H1 (cell line): Measurements from ENCODE around the gene TAF7L. TPM values are rescaled to one million over a fixed set of nuclear protein-coding genes. Genes with fewer than 3 reads are reported as not detected.

Experiments
- CTCF ChIA-PET: fragments of 300-600 bp; sonication (Branson Sonifier 250); formaldehyde crosslinking; loops from one replicate; lab custom pipeline; 2021; ENCODE audit not compliant: partially characterized antibody; lab: Charles Lee
- POLR2A ChIA-PET: fragments of 300-600 bp; sonication (Branson Sonifier 250); formaldehyde crosslinking; loops from one replicate; lab custom pipeline; 2021; ENCODE audit warnings: inconsistent platforms; ENCODE audit not compliant: partially characterized antibody; lab: Charles Lee
- DNase-seq, 2 experiments: peaks; one replicate each; pipeline versions ENCODE4 v3.0.0 to v3.0.0-alpha.2; 2010 to 2022; ENCODE audit warnings: low spot score in 2 of 2, low read depth in 1 of 2, mixed read lengths in 1 of 2
- FAIRE-seq: peaks from 2 replicates; lab custom pipeline; 2011; peaks lifted over from hg19 to GRCh38; lab: Jason Lieb, UNC
- H2AFZ ChIP-seq: 2 replicates; pipeline ENCODE4 v1.8.1; 2012; ENCODE audit warnings: low read length, inconsistent platforms
- H2AK5ac ChIP-seq: 2 replicates; pipeline ENCODE4 v1.6.1; 2013; ENCODE audit warnings: low read depth, low read length
- H2BK120ac ChIP-seq: replicated peaks from 2 replicates; pipeline ENCODE3; 2013; ENCODE audit warnings: low read depth, low read length, inconsistent platforms
- H2BK12ac ChIP-seq: 2 replicates; pipeline ENCODE4 v1.6.1; 2013; ENCODE audit warnings: low read depth, low read length
- H2BK15ac ChIP-seq: 2 replicates; pipeline ENCODE4 v1.6.1; 2013; ENCODE audit warnings: low read length
- H2BK20ac ChIP-seq: 2 replicates; pipeline ENCODE4 v1.6.1; 2013; ENCODE audit warnings: low read length
- H2BK5ac ChIP-seq: 2 replicates; pipeline ENCODE4 v1.6.1; 2013; ENCODE audit warnings: low read depth, low read length
- H3K14ac ChIP-seq: 2 replicates; pipeline ENCODE4 v1.6.1; 2013; ENCODE audit warnings: inconsistent platforms; ENCODE audit not compliant: insufficient read length
- H3K18ac ChIP-seq: 2 replicates; pipeline ENCODE4 v1.6.1; 2013; ENCODE audit warnings: low read length; ENCODE audit errors: extremely low read depth
- H3K23ac ChIP-seq: 2 replicates; pipeline ENCODE4 v1.6.1; 2013; ENCODE audit warnings: inconsistent platforms; ENCODE audit not compliant: insufficient read length
- H3K23me2 ChIP-seq: 2 replicates; pipeline ENCODE4 v1.6.1; 2013; ENCODE audit warnings: low read depth, low read length
- H3K27ac ChIP-seq: 2 replicates; pipeline ENCODE4 v1.6.1; 2011; ENCODE audit warnings: low read depth, low read length, inconsistent platforms
- H3K27me3 ChIP-seq, 4 experiments: replicated peaks in 1 of 4; 1 replicate in 1 of 4; 2 replicates in 3 of 4; pipeline versions ENCODE4 v1.6.1 to v1.8.1; 2011 to 2013; ENCODE audit warnings: low read length in 3 of 4, mild to moderate bottlenecking in 3 of 4, inconsistent platforms in 2 of 4, mixed read lengths in 2 of 4, moderate library complexity in 1 of 4; ENCODE audit not compliant: control insufficient read depth in 3 of 4, insufficient read depth in 3 of 4; ENCODE audit errors: extremely low read depth in 1 of 4
- H3K36me3 ChIP-seq, 4 experiments: 2 replicates each; pipeline versions ENCODE4 v1.6.1 to v1.8.1; 2011 to 2013; ENCODE audit warnings: mild to moderate bottlenecking in 4 of 4, low read length in 3 of 4, moderate library complexity in 2 of 4, control low read depth in 1 of 4, inconsistent platforms in 1 of 4; ENCODE audit not compliant: insufficient read depth in 4 of 4, control insufficient read depth in 2 of 4
- H3K4ac ChIP-seq: replicated peaks from 2 replicates; pipeline ENCODE3; 2013; ENCODE audit warnings: low read length, low read depth, mixed read lengths, inconsistent platforms; ENCODE audit not compliant: insufficient read length
- H3K4me1 ChIP-seq, 4 experiments: replicated peaks in 1 of 4; 1 replicate in 1 of 4; 2 replicates in 3 of 4; pipeline versions ENCODE4 v1.6.1 to v1.8.1; 2011 to 2013; ENCODE audit warnings: low read length in 3 of 4, inconsistent platforms in 2 of 4, mixed read lengths in 1 of 4; ENCODE audit not compliant: insufficient read depth in 4 of 4, control insufficient read depth in 3 of 4
- H3K4me2 ChIP-seq, 2 experiments: 2 replicates each; pipeline versions ENCODE4 v1.6.1 to v1.8.1; 2011 to 2013; ENCODE audit warnings: low read depth in 2 of 2, low read length in 2 of 2, control low read depth in 1 of 2, inconsistent platforms in 1 of 2, mild to moderate bottlenecking in 1 of 2; ENCODE audit not compliant: insufficient read depth in 1 of 2
- H3K4me3 ChIP-seq, 4 experiments: fragments of 200-600, 300-600 bp in 1 of 4; sonication (generic), shearing (Covaris generic), sonication (Bioruptor Twin) in 1 of 4; 2 replicates each; pipeline versions ENCODE4 v1.5.1 to v1.8.1; 2011 to 2016; ENCODE audit warnings: low read length in 4 of 4, low read depth in 3 of 4, control low read depth in 2 of 4, inconsistent platforms in 2 of 4, mild to moderate bottlenecking in 2 of 4, mixed read lengths in 1 of 4, moderate library complexity in 1 of 4; ENCODE audit not compliant: insufficient read depth in 2 of 4; ENCODE audit errors: extremely low read depth in 1 of 4
- H3K56ac ChIP-seq: replicated peaks from 2 replicates; pipeline ENCODE3; 2013; ENCODE audit warnings: low read depth, mild to moderate bottlenecking, mixed read lengths, low read length, inconsistent platforms; ENCODE audit not compliant: insufficient read length
- H3K79me1 ChIP-seq: 2 replicates; pipeline ENCODE4 v1.6.1; 2013; ENCODE audit warnings: low read depth, low read length, control low read depth
- H3K79me2 ChIP-seq, 2 experiments: 2 replicates each; pipeline versions ENCODE4 v1.6.1 to v1.8.1; 2012 to 2013; ENCODE audit warnings: low read length in 2 of 2, mild to moderate bottlenecking in 2 of 2, inconsistent platforms in 1 of 2; ENCODE audit not compliant: insufficient read depth in 2 of 2, control insufficient read depth in 1 of 2
- H3K9ac ChIP-seq, 4 experiments: replicated peaks in 1 of 4; 1 replicate in 1 of 4; 2 replicates in 3 of 4; pipeline versions ENCODE4 v1.6.1 to v1.8.1; 2011 to 2013; ENCODE audit warnings: low read depth in 3 of 4, low read length in 3 of 4, control low read depth in 2 of 4, mild to moderate bottlenecking in 2 of 4, moderate library complexity in 2 of 4, inconsistent platforms in 1 of 4; ENCODE audit errors: extremely low read depth in 1 of 4
- H3K9me3 ChIP-seq, 2 experiments: 2 replicates each; pipeline versions ENCODE4 v1.6.1 to v1.8.1; 2012 to 2013; ENCODE audit warnings: mild to moderate bottlenecking in 2 of 2, moderate library complexity in 2 of 2, control low read depth in 1 of 2, inconsistent platforms in 1 of 2, low read depth in 1 of 2, low read length in 1 of 2, mixed read lengths in 1 of 2; ENCODE audit not compliant: insufficient read depth in 2 of 2
- H4K20me1 ChIP-seq, 2 experiments: replicated peaks in 1 of 2; 2 replicates each; pipeline versions ENCODE3 to v1.8.1; 2011 to 2013; ENCODE audit warnings: inconsistent platforms in 2 of 2, low read length in 2 of 2, mild to moderate bottlenecking in 1 of 2; ENCODE audit not compliant: insufficient read depth in 2 of 2, control insufficient read depth in 1 of 2
- H4K5ac ChIP-seq: 2 replicates; pipeline ENCODE4 v1.6.1; 2013; ENCODE audit warnings: low read length, low read depth, mixed read lengths, inconsistent platforms; ENCODE audit not compliant: insufficient read length
- H4K8ac ChIP-seq: 2 replicates; pipeline ENCODE4 v1.8.0; 2013; ENCODE audit warnings: mild to moderate bottlenecking, moderate library complexity, low read length, inconsistent platforms; ENCODE audit not compliant: insufficient read depth; ENCODE audit errors: extremely low read depth
- H4K91ac ChIP-seq: replicated peaks from 2 replicates; pipeline ENCODE3; 2013; ENCODE audit warnings: low read length, mixed read lengths, inconsistent platforms; ENCODE audit not compliant: insufficient read length
- E2F6 ChIP-seq: IDR thresholded peaks from 2 replicates; pipeline ENCODE4 v1.6.1; 2012; ENCODE audit warnings: inconsistent platforms
- EGR1 ChIP-seq: IDR thresholded peaks from 2 replicates; pipeline ENCODE4 v1.6.1; 2011; ENCODE audit warnings: low read depth, low read length, borderline replicate concordance
- HDAC6 ChIP-seq: IDR thresholded peaks from one replicate; pipeline ENCODE4 v1.7.1; 2012; ENCODE audit warnings: low read depth, mild to moderate bottlenecking, inconsistent platforms, low read length, moderate library complexity
- JUN ChIP-seq: IDR thresholded peaks from 2 replicates; pipeline ENCODE4 v1.6.1; 2011; ENCODE audit warnings: low read depth, mild to moderate bottlenecking, improper control_type of control experiment, low read length
- MAFK ChIP-seq: IDR thresholded peaks from 2 replicates; pipeline ENCODE4 v1.6.1; 2012; ENCODE audit warnings: low read depth, mild to moderate bottlenecking, improper control_type of control experiment, low read length
- POLR2A ChIP-seq, 2 experiments: IDR thresholded peaks; 1 replicate in 1 of 2; 2 replicates in 1 of 2; pipeline ENCODE4 v1.6.1; 2011; ENCODE audit warnings: low read depth in 2 of 2, low read length in 2 of 2, mild to moderate bottlenecking in 2 of 2; ENCODE audit errors: control extremely low read depth in 1 of 2
- RAD21 ChIP-seq, 2 experiments: IDR thresholded peaks in 1 of 2; conservative IDR thresholded peaks in 1 of 2; 2 replicates each; pipeline ENCODE4 v1.6.1; 2011; ENCODE audit warnings: low read depth in 2 of 2, low read length in 2 of 2, improper control_type of control experiment in 1 of 2, inconsistent platforms in 1 of 2, mild to moderate bottlenecking in 1 of 2, moderate library complexity in 1 of 2
- RBBP5 ChIP-seq: IDR thresholded peaks from 2 replicates; pipeline ENCODE4 v1.7.1; 2012; ENCODE audit warnings: low read depth, mild to moderate bottlenecking, inconsistent platforms, low read length, moderate library complexity, borderline replicate concordance
- RFX5 ChIP-seq: IDR thresholded peaks from 2 replicates; pipeline ENCODE4 v1.6.1; 2011; ENCODE audit warnings: low read depth, low read length, improper control_type of control experiment, borderline replicate concordance
- SIN3A ChIP-seq, 2 experiments: IDR thresholded peaks in 1 of 2; conservative IDR thresholded peaks in 1 of 2; 2 replicates each; pipeline ENCODE4 v1.6.1; 2011 to 2012; ENCODE audit warnings: low read length in 2 of 2, improper control_type of control experiment in 1 of 2, low read depth in 1 of 2, mild to moderate bottlenecking in 1 of 2
- SP1 ChIP-seq: IDR thresholded peaks from 2 replicates; pipeline ENCODE4 v1.6.1; 2011; ENCODE audit warnings: low read depth, low read length
- TAF7 ChIP-seq: optimal IDR thresholded peaks from 2 replicates; pipeline ENCODE3; 2011; ENCODE audit warnings: low read depth, mild to moderate bottlenecking, inconsistent platforms, low read length, moderate library complexity, borderline replicate concordance
- YY1 ChIP-seq: IDR thresholded peaks from 2 replicates; pipeline ENCODE4 v1.6.1; 2011; ENCODE audit warnings: low read depth, mild to moderate bottlenecking, low read length
- WGBS, 2 experiments: shearing (Covaris generic) in 1 of 2; methylation state at CpG; one replicate each; pipeline versions ENCODE4 v1.1.6 to v1.1.7; 2013 to 2015; ENCODE audit warnings: low lambda C conversion rate in 2 of 2, mixed read lengths in 2 of 2, inconsistent platforms in 1 of 2, low coverage in 1 of 2, missing lambda C conversion rate in 1 of 2; ENCODE audit not compliant: insufficient replicate concordance in 2 of 2, insufficient coverage in 1 of 2, insufficient read length in 1 of 2; ENCODE audit errors: extremely low coverage in 1 of 2, missing lambda C conversion rate in 1 of 2; 5-methylcytosine and 5-hydroxymethylcytosine counted together
- polyA plus RNA-seq, 7 experiments: library from polyadenylated mRNA; depleted of rRNA in 3 of 7; stranded (reverse) in 5 of 7; unstranded in 2 of 7; fragments of >200 nt in 5 of 7; fragments of 200-250 nt in 2 of 7; gene quantifications; 1 replicate in 5 of 7; 2 replicates in 1 of 7; 4 replicates in 1 of 7; pipeline versions ENCODE4 v1.2.1 to v1.2.3, GENCODE V29; 2011 to 2013; ENCODE audit warnings: missing spikeins in 2 of 7, mixed read lengths in 2 of 7
- total RNA-seq: library from RNA; stranded (reverse); fragmentation: NEBNext Ultra II Directional; extraction: Animal tissue kit (Norgen Biotek cat#: 25700); gene quantifications from 2 replicates; pipeline ENCODE4 v1.2.1, GENCODE V29; 2021

The TAF7L gene
- total and polyA plus RNA-seq, 2 of the 8 experiments (the other 6 are each of a cell fraction or from before 2014, with no cell fraction given), result not detected

GRCh38 chrX:101223226-101223625 lies 67.9 kb downstream of the TAF7L start:
- Histone ChIP-seq H3K23me2 (no peaks in the 10 kb centered on the region), H3K79me2 (no peaks in the 10 kb centered on the region), H3K9ac (no peak overlapping the region), H3K18ac (no peak overlapping the region), H3K4me3 (no peak overlapping the region), H3K4ac (no peak overlapping the region), H2AK5ac (no peak overlapping the region), H4K8ac (no peak overlapping the region), H3K56ac (no peak overlapping the region), H4K91ac (no peak overlapping the region), H2BK5ac (no peak overlapping the region), H4K5ac (no peak overlapping the region), H3K23ac (no peak overlapping the region), H2BK20ac (no peak overlapping the region), H3K79me1 (no peaks in the 10 kb centered on the region), H3K4me1 (peaks cover 0 to 3% (median 1%) of the 10 kb centered on the region in 4 experiments; a peak in 3 of 7 replicates), H3K27me3 (no peaks in the 10 kb centered on the region), H2BK12ac (no peak overlapping the region), H3K27ac (no peak overlapping the region), H3K36me3 (no peaks in the 10 kb centered on the region), H3K4me2 (no peak overlapping the region), H2AFZ (no peak overlapping the region), H3K14ac (no peak overlapping the region), H3K9me3 (no peaks in the 10 kb centered on the region), H2BK15ac (no peak overlapping the region), H4K20me1 (no peaks in the 10 kb centered on the region), H2BK120ac (no peak overlapping the region)
- ChIA-PET POLR2A (no interaction called here), CTCF (no interaction called here)
- no peak for TF ChIP-seq E2F6
- TF ChIP-seq SP1, result no peak
- no peak for TF ChIP-seq RBBP5
- TF ChIP-seq POLR2A (IDR thresholded peaks at IDR 0.05; ENCODE audit: control extremely low read depth in 1 of 2, low read depth in 2 of 2, low read length in 2 of 2), result no peak
- no peak for TF ChIP-seq TAF7
- no peak for TF ChIP-seq HDAC6
- no peak for TF ChIP-seq EGR1
- no peak for TF ChIP-seq RFX5
- TF ChIP-seq MAFK, result no peak
- no peak for TF ChIP-seq YY1
- no peak for TF ChIP-seq RAD21 (IDR thresholded peaks at IDR 0.05 in 1 of 2, conservative IDR thresholded peaks at IDR 0.05 in 1 of 2; ENCODE audit: low read depth in 2 of 2, low read length in 2 of 2)
- TF ChIP-seq SIN3A (conservative IDR thresholded peaks at IDR 0.05 in 1 of 2, IDR thresholded peaks at IDR 0.05 in 1 of 2; ENCODE audit: low read depth in 1 of 2, low read length in 2 of 2), result no peak
- no peak for TF ChIP-seq JUN
- 88% methylated on average over 1 of the region's 1 CpG; no CpG with 5 or more reads in 1 of the 2 experiments for WGBS, 2 experiments
- FAIRE-seq, result no peak
- DNase-seq, result no peak
